Measurements from ENCODE around the gene AWAT2.

DNA sequence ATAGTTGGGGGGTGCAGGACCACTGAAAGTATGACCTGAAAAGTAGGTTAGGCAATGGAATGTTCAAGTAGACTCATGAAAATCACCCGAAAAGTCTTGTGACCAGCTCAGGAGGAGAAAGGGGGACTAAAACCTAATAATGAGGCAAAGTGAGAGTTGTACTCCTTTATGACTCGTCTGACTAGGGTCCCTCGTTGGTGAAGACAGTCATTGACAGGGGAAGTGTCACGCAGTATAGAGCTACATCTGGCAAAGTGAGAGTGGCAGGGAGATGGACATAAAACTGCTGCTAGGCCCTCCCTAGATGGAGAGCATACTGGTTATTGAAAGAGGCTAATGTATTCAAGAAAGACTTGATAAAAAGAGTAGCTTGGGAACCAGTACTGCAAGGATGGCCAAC is 33.0 kb upstream of the AWAT2 start:
- TF ChIP-seq, protein P1, sequence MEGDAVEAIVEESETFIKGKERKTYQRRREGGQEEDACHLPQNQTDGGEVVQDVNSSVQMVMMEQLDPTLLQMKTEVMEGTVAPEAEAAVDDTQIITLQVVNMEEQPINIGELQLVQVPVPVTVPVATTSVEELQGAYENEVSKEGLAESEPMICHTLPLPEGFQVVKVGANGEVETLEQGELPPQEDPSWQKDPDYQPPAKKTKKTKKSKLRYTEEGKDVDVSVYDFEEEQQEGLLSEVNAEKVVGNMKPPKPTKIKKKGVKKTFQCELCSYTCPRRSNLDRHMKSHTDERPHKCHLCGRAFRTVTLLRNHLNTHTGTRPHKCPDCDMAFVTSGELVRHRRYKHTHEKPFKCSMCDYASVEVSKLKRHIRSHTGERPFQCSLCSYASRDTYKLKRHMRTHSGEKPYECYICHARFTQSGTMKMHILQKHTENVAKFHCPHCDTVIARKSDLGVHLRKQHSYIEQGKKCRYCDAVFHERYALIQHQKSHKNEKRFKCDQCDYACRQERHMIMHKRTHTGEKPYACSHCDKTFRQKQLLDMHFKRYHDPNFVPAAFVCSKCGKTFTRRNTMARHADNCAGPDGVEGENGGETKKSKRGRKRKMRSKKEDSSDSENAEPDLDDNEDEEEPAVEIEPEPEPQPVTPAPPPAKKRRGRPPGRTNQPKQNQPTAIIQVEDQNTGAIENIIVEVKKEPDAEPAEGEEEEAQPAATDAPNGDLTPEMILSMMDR (IDR thresholded peaks at IDR 0.05; ENCODE audit: borderline replicate concordance, extremely low read depth, low read length, poor library complexity, severe bottlenecking) = no peak
- no peak for TF ChIP-seq EZH2 (IDR thresholded peaks at IDR 0.05; ENCODE audit: borderline replicate concordance, low read depth, low read length, severe bottlenecking)

Measured in DND-41 (cell line).